HEK293 (cell line): ENCODE data around the gene RBBP5.

ENCODE experiments used
- CTCF ChIA-PET: fragments of 350-600 bp; formaldehyde crosslinking; extraction: SDS; loops from one replicate; lab custom pipeline; 2021; ENCODE audit warnings: antibody characterized with exemption; lab: Yijun Ruan, JAX
- POLR2A ChIA-PET: fragments of 300-600 bp; formaldehyde crosslinking; extraction: SDS; loops from one replicate; lab custom pipeline; 2020; ENCODE audit warnings: antibody characterized with exemption, inconsistent platforms; lab: Yijun Ruan, JAX
- H3K27ac ChIP-seq: fragments of 200-500 bp; sonication (Bioruptor generic); 2 replicates; pipeline ENCODE4 v1.5.1; 2014; ENCODE audit warnings: low read depth, low read length, control low read depth, inconsistent platforms; ENCODE audit errors: extremely low read depth
- H3K36me3 ChIP-seq, 2 experiments: fragments of 200-500 bp in 1 of 2; sonication (Bioruptor generic) in 1 of 2; 1 replicate in 1 of 2; 2 replicates in 1 of 2; pipeline ENCODE4 v1.5.1; 2014 to 2017; ENCODE audit warnings: inconsistent platforms in 2 of 2, low read length in 2 of 2; ENCODE audit not compliant: control insufficient read depth in 2 of 2, insufficient read depth in 1 of 2
- H3K4me1 ChIP-seq: fragments of 200-500 bp; sonication (Bioruptor generic); 2 replicates; pipeline ENCODE4 v1.5.1; 2014; ENCODE audit warnings: mild to moderate bottlenecking, low read length, inconsistent platforms; ENCODE audit not compliant: control insufficient read depth, insufficient read depth
- H3K4me3 ChIP-seq: 2 replicates; pipeline ENCODE4 v1.5.1; 2011; ENCODE audit warnings: low read depth, mild to moderate bottlenecking, control low read depth, low read length, moderate library complexity
- H3K9me3 ChIP-seq: fragments of 200-500 bp; sonication (Bioruptor generic); 2 replicates; pipeline ENCODE4 v1.5.1; 2014; ENCODE audit warnings: low read depth, low read length, inconsistent platforms; ENCODE audit not compliant: control insufficient read depth, insufficient read depth
- KLF16 ChIP-seq: fragments of 450-650 bp; formaldehyde crosslinking; IDR thresholded peaks from 2 replicates; pipeline ENCODE4 v1.5.1; 2017; ENCODE audit warnings: missing biosample characterization, missing genetic modification characterization
- PRDM2 ChIP-seq: fragments of 450-650 bp; formaldehyde crosslinking; IDR thresholded peaks from 2 replicates; pipeline ENCODE4 v1.5.1; 2016; ENCODE audit warnings: missing biosample characterization, missing genetic modification characterization, borderline replicate concordance
- RBAK ChIP-seq: fragments of 450-650 bp; formaldehyde crosslinking; IDR thresholded peaks from 2 replicates; pipeline ENCODE4 v1.5.1; 2016; ENCODE audit warnings: missing biosample characterization, missing genetic modification characterization
- SCRT2 ChIP-seq: fragments of 450-650 bp; formaldehyde crosslinking; IDR thresholded peaks from 2 replicates; pipeline ENCODE4 v1.5.1; 2016; ENCODE audit warnings: missing biosample characterization, missing genetic modification characterization
- SP2 ChIP-seq: fragments of 450-650 bp; formaldehyde crosslinking; IDR thresholded peaks from 2 replicates; pipeline ENCODE4 v1.5.1; 2016; ENCODE audit warnings: missing biosample characterization, missing genetic modification characterization
- ZBTB10 ChIP-seq: fragments of 450-650 bp; formaldehyde crosslinking; IDR thresholded peaks from 2 replicates; pipeline ENCODE4 v1.5.1; 2016; ENCODE audit warnings: missing biosample characterization, missing genetic modification characterization
- ZFP3 ChIP-seq: fragments of 450-650 bp; formaldehyde crosslinking; IDR thresholded peaks from 2 replicates; pipeline ENCODE4 v1.5.1; 2016; ENCODE audit warnings: low read depth, missing biosample characterization, missing genetic modification characterization
- ZNF2 ChIP-seq: fragments of 450-650 bp; formaldehyde crosslinking; IDR thresholded peaks from 2 replicates; pipeline ENCODE4 v1.5.1; 2016; ENCODE audit warnings: missing biosample characterization, missing genetic modification characterization
- ZNF211 ChIP-seq: fragments of 450-650 bp; formaldehyde crosslinking; IDR thresholded peaks from 2 replicates; pipeline ENCODE4 v1.5.1; 2016; ENCODE audit warnings: low read depth, missing biosample characterization, missing genetic modification characterization
- ZNF214 ChIP-seq: fragments of 450-650 bp; formaldehyde crosslinking; IDR thresholded peaks from 2 replicates; pipeline ENCODE4 v1.5.1; 2017; ENCODE audit warnings: missing biosample characterization, mild to moderate bottlenecking, missing genetic modification characterization, borderline replicate concordance
- ZNF26 ChIP-seq: fragments of 450-650 bp; formaldehyde crosslinking; IDR thresholded peaks from 2 replicates; pipeline ENCODE4 v1.5.1; 2016; ENCODE audit warnings: missing biosample characterization, missing genetic modification characterization
- ZNF311 ChIP-seq: fragments of 450-650 bp; formaldehyde crosslinking; IDR thresholded peaks from 2 replicates; pipeline ENCODE4 v1.5.1; 2017; ENCODE audit warnings: missing biosample characterization, missing genetic modification characterization, borderline replicate concordance
- ZNF560 ChIP-seq: fragments of 450-650 bp; formaldehyde crosslinking; IDR thresholded peaks from 2 replicates; pipeline ENCODE4 v1.5.1; 2017; ENCODE audit warnings: missing biosample characterization, missing genetic modification characterization, borderline replicate concordance
- ZNF585B ChIP-seq: fragments of 450-650 bp; formaldehyde crosslinking; IDR thresholded peaks from 2 replicates; pipeline ENCODE4 v1.5.1; 2016; ENCODE audit warnings: missing biosample characterization, missing genetic modification characterization
- ZNF701 ChIP-seq: fragments of 450-650 bp; formaldehyde crosslinking; IDR thresholded peaks from 2 replicates; pipeline ENCODE4 v1.5.1; 2016; ENCODE audit warnings: missing biosample characterization, missing genetic modification characterization
- ZNF792 ChIP-seq: fragments of 450-650 bp; formaldehyde crosslinking; IDR thresholded peaks from 2 replicates; pipeline ENCODE4 v1.5.1; 2016; ENCODE audit warnings: missing biosample characterization, missing genetic modification characterization
- TF ChIP-seq, protein P1 (sequence below): fragments of 450-650 bp; formaldehyde crosslinking; IDR thresholded peaks from 2 replicates; pipeline ENCODE4 v1.5.1; 2016; ENCODE audit warnings: missing biosample characterization, missing genetic modification characterization
- TF ChIP-seq, protein P2 (sequence below): fragments of 450-650 bp; formaldehyde crosslinking; IDR thresholded peaks from 2 replicates; pipeline ENCODE4 v1.5.1; 2017; ENCODE audit warnings: missing biosample characterization, missing genetic modification characterization

RBBP5 gene

GRCh38 chr1:205095422-205095821 lies 26.4 kb downstream of the RBBP5 start:
- TF ChIP-seq ZNF311 (tag by site-specific recombination) (no peak), ZNF2 (tag by site-specific recombination) (no peak), ZFP3 (tag by site-specific recombination) (no peak), ZNF214 (no peak), KLF16 (tag by site-specific recombination) (no peak), ZNF26 (no peak), ZNF585B (tag by site-specific recombination) (no peak), ZNF560 (tag by site-specific recombination) (no peak), SCRT2 (no peak), RBAK (tag by site-specific recombination) (no peak), SP2 (no peak), ZNF211 (no peak), PRDM2 (tag by site-specific recombination) (no peak), ZBTB10 (tag by site-specific recombination) (no peak), ZNF792 (no peak), ZNF701 (tag by site-specific recombination) (no peak)
- TF ChIP-seq, protein P1, sequence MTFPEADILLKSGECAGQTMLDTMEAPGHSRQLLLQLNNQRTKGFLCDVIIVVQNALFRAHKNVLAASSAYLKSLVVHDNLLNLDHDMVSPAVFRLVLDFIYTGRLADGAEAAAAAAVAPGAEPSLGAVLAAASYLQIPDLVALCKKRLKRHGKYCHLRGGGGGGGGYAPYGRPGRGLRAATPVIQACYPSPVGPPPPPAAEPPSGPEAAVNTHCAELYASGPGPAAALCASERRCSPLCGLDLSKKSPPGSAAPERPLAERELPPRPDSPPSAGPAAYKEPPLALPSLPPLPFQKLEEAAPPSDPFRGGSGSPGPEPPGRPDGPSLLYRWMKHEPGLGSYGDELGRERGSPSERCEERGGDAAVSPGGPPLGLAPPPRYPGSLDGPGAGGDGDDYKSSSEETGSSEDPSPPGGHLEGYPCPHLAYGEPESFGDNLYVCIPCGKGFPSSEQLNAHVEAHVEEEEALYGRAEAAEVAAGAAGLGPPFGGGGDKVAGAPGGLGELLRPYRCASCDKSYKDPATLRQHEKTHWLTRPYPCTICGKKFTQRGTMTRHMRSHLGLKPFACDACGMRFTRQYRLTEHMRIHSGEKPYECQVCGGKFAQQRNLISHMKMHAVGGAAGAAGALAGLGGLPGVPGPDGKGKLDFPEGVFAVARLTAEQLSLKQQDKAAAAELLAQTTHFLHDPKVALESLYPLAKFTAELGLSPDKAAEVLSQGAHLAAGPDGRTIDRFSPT (tag by site-specific recombination), result no peak
- TF ChIP-seq, protein P2, sequence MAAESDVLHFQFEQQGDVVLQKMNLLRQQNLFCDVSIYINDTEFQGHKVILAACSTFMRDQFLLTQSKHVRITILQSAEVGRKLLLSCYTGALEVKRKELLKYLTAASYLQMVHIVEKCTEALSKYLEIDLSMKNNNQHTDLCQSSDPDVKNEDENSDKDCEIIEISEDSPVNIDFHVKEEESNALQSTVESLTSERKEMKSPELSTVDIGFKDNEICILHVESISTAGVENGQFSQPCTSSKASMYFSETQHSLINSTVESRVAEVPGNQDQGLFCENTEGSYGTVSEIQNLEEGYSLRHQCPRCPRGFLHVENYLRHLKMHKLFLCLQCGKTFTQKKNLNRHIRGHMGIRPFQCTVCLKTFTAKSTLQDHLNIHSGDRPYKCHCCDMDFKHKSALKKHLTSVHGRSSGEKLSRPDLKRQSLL (tag by site-specific recombination), result no peak
- no peak overlapping the region for H3K4me3 ChIP-seq
- ChIA-PET CTCF (interaction anchor here (0.5 to 1.3 kb wide), 2 partner anchors 8 to 587 kb away, joined by 3 read pairs; no protein-coding TSS in a partner anchor), POLR2A (no interaction called here)
- H3K4me1 ChIP-seq, result no peaks in the 10 kb centered on the region
- peaks cover 40 to 95% of the 10 kb centered on the region in 2 experiments for H3K36me3 ChIP-seq
- H3K9me3 ChIP-seq, result no peaks in the 10 kb centered on the region
- H3K27ac ChIP-seq, result no peak overlapping the region
